Mucosa of descending colon (tissue), 3 donors: ENCODE data around the gene RFX4. TPM values are rescaled to one million over a fixed set of nuclear protein-coding genes. Genes with fewer than 3 reads are reported as not detected.

ENCODE experiments used
- ATAC-seq: fragments of 200-7000 bp; cut with Tn5 transposase; one replicate; pipeline ENCODE4 v1.9.1; 2020; ENCODE audit warnings: mild to moderate bottlenecking, moderate library complexity
- DNase-seq, 3 donors: peaks; one replicate each; pipeline ENCODE4 v3.0.0-alpha.2; 2020
- H3K36me3 ChIP-seq: fragments of 200-600 bp; one replicate; pipeline ENCODE4 v1.8.0; 2021; ENCODE audit warnings: low read depth, mild to moderate bottlenecking
- H3K4me1 ChIP-seq: fragments of 200-600 bp; one replicate; pipeline ENCODE4 v1.8.0; 2021; ENCODE audit warnings: low read depth, mild to moderate bottlenecking
- H3K4me3 ChIP-seq: fragments of 200-600 bp; one replicate; pipeline ENCODE4 v1.8.0; 2021; ENCODE audit warnings: mild to moderate bottlenecking
- H3K9me3 ChIP-seq: fragments of 200-600 bp; one replicate; pipeline ENCODE4 v1.8.0; 2021; ENCODE audit warnings: mild to moderate bottlenecking
- intact Hi-C, 2 donors: fragments of 100-400 bp; cut with DNase I in 1 of 2; cut with micrococcal nuclease in 1 of 2; formaldehyde crosslinking; loops; one replicate each; pipeline versions ENCODE4 v1.11.0 to v1.11.1; 2022; cut with DNase I, micrococcal nuclease
- total RNA-seq, 3 donors: library from RNA; stranded (reverse); fragmentation: NEBNext Ultra II Directional in 2 of 3; extraction: Animal tissue kit (Norgen Biotek cat#: 25700) in 2 of 3; gene quantifications; one replicate each; pipeline versions ENCODE4 v1.2.1 to v1.2.4, GENCODE V29; 2021 to 2023
- TF ChIP-seq, protein P1 (sequence below): fragments of 200-600 bp; IDR thresholded peaks from one replicate; pipeline ENCODE4 v1.8.0; 2022; ENCODE audit warnings: antibody characterized with exemption, mild to moderate bottlenecking
- donor health status: DM: no; HTN: no; CAD: no; lungs with moderate emphysema.
- donor health status: DM: no; HTN: no; CAD: no.
- donor health status: DM: no; HTN: yes; CAD: no.

Gene RFX4
- total RNA-seq, 3 donors from 2014 or later: not detected

DNA sequence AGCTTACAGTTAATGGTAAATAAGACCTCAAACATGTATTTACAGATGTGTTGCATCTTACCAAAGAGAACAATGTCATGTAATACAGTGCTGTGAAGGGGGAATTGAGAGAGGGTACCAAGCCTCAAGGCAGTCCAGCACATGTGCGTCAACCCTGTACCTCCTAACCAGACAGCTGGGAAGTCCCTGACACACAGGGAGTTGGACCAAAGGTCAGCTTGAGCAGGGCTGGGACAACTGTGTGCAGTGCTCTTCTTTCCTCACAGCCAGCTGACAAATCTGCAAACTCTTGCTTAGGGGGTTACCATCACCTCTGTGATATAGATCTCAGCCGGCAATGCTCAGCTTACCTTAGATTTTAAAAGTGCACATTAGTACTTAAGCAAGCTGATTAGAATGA is 134.9 kb downstream of the RFX4 start:
- Histone ChIP-seq H3K4me3 (no peak overlapping the region), H3K36me3 (no peaks in the 10 kb centered on the region), H3K4me1 (peaks cover 7% of the 10 kb centered on the region), H3K9me3 (no peaks in the 10 kb centered on the region)
- ATAC-seq (peak; percentile 56), DNase-seq (no peak)
- intact Hi-C loops: no loop called here
- TF ChIP-seq, protein P1, sequence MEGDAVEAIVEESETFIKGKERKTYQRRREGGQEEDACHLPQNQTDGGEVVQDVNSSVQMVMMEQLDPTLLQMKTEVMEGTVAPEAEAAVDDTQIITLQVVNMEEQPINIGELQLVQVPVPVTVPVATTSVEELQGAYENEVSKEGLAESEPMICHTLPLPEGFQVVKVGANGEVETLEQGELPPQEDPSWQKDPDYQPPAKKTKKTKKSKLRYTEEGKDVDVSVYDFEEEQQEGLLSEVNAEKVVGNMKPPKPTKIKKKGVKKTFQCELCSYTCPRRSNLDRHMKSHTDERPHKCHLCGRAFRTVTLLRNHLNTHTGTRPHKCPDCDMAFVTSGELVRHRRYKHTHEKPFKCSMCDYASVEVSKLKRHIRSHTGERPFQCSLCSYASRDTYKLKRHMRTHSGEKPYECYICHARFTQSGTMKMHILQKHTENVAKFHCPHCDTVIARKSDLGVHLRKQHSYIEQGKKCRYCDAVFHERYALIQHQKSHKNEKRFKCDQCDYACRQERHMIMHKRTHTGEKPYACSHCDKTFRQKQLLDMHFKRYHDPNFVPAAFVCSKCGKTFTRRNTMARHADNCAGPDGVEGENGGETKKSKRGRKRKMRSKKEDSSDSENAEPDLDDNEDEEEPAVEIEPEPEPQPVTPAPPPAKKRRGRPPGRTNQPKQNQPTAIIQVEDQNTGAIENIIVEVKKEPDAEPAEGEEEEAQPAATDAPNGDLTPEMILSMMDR: no peak

DNA sequence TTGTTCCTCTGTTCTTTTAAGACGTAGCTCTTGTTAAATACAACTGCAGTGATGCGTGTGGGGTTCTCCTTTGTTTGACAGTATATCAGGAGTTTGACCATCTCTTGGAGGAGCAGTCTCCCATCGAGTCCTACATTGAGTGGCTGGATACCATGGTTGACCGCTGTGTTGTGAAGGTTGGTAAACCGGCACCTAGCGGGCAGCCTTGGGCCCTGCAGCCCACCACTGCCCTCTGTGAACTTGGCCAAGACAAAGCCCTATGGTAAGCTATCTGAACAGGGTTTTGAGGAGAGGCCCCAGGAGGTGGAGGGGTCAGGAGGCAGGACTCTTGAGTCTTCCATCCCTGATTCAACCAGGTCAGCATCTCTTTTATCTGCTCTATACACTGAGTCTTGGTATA is 137.1 kb downstream of the RFX4 start:
- Histone ChIP-seq H3K9me3 (no peaks in the 10 kb centered on the region), H3K36me3 (no peaks in the 10 kb centered on the region), H3K4me1 (peaks cover 5% of the 10 kb centered on the region), H3K4me3 (no peak overlapping the region)
- intact Hi-C loops: no loop called here
- DNase-seq: no peak
- TF ChIP-seq, protein P1: no peak
- ATAC-seq: no peak

DNA sequence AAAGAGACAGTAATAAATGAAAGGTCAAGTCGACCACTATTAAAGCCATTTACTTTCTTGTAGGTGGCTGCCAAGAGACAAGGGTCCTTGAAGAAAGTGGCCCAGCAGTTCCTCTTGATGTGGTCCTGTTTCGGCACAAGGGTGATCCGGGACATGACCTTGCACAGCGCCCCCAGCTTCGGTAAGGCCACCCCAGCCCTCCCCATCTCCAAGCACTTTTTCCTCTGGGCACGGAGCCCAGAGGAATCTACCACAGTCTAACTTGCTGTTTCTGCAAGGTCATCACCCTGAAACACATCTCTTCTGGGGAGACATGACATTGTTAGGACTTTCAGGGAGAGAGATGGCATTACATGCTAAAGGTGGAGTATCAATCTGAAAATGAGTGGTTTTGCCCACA is 137.9 kb downstream of the RFX4 start:
- DNase-seq: no peak
- H3K4me1 ChIP-seq: no peaks in the 10 kb centered on the region
- H3K36me3 ChIP-seq: no peaks in the 10 kb centered on the region
- H3K4me3 ChIP-seq: no peak overlapping the region
- no peak for ATAC-seq
- TF ChIP-seq, protein P1: no peak
- H3K9me3 ChIP-seq: no peaks in the 10 kb centered on the region
- intact Hi-C loops: no loop called here

DNA sequence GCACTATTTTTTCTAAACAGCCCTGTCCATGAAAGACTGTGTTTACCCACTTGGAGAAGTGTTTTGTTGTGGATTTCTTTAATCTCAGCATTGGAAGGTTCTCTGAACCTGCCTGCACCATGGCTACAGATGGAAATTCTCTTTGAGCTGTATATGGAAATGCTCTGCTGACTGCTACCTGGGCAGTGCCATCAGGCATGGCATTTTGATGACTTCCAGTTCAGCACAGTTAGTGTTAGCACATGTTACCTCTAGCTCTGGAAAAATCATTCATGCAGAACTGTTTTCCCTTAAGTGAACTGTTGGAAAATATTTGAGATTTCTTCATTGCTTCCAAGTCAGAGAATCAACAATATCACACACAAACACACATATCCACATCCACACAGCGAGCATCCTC is 139.1 kb downstream of the RFX4 start:
- ATAC-seq: no peak
- intact Hi-C loops: no loop called here
- H3K4me3 ChIP-seq: no peak overlapping the region
- TF ChIP-seq, protein P1: no peak
- DNase-seq: no peak
- no peaks in the 10 kb centered on the region for H3K4me1 ChIP-seq
- no peaks in the 10 kb centered on the region for H3K36me3 ChIP-seq
- no peaks in the 10 kb centered on the region for H3K9me3 ChIP-seq

DNA sequence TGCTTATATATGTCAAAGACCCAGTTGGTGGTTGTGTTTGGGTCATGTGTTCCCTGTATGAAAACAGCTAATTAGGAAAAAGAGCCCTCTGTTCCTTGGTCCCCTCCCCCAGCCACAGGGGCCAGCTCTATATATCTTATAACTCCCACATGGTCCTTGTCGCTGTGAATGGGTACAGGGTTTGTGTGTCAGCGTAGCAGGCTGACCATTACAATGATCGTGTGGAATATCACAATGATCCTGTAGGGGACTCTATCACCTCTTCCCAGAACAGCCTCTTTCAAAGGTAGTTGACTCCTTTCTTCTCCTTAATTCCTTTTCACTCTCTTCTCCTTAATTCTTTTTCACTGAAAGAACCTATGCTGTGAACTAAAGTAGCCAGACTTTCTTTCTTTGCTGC is 140.0 kb downstream of the RFX4 start:
- H3K9me3 ChIP-seq: no peaks in the 10 kb centered on the region
- DNase-seq (no peak), ATAC-seq (peak; percentile 45)
- no peak overlapping the region for H3K4me3 ChIP-seq
- intact Hi-C loops: no loop called here
- no peaks in the 10 kb centered on the region for H3K4me1 ChIP-seq
- TF ChIP-seq, protein P1: no peak
- no peaks in the 10 kb centered on the region for H3K36me3 ChIP-seq

DNA sequence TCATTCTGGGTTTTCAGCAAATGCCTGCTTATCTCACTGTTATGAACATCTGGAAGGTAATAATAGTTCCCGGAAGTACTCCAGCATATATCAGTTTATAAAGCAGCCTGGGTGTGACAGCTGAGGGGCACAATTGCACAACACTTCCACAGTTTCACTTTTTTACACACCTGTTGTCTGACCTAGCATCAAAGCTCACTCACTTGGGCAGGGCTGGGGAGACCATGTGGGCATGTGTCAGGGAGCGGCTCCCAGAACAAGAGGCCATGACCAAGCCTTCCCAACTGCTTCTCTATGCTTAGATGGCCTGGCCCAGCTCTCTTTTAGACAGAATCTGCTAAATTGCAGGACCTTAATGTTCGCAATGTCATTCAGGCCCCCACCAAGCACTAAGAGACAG is 140.6 kb downstream of the RFX4 start:
- intact Hi-C loops: no loop called here
- H3K9me3 ChIP-seq: no peaks in the 10 kb centered on the region
- no peak overlapping the region for H3K4me3 ChIP-seq
- no peaks in the 10 kb centered on the region for H3K36me3 ChIP-seq
- peak; percentile 85 for ATAC-seq
- no peak for DNase-seq
- TF ChIP-seq, protein P1: no peak
- H3K4me1 ChIP-seq: no peaks in the 10 kb centered on the region
